Stimulated activated naive CD4-positive, alpha-beta T cell treated with Interleukin-2 at 50 U/mL for 16 hours (primary cell): ENCODE data around the gene KCNMB2.
"Not testable (repeated sequence)": the region's sequence is repeated elsewhere in the genome, so short reads cannot be mapped to it uniquely, and the experiment has no call there.

Source experiments
- DNase-seq: peaks from one replicate; lab custom pipeline; 2025; lab: John Stamatoyannopoulos, UW

Gene KCNMB2

GRCh38 chr3:178808748-178809147 is 272.5 kb downstream of the KCNMB2 start:
- DNase-seq = no peak

- DNase-seq = no peak
These were observed 273.9 kb downstream of the KCNMB2 start for GRCh38 chr3:178810181-178810580.

GRCh38 chr3:178822722-178823121 is 286.5 kb downstream of the KCNMB2 start:
- no peak for DNase-seq

GRCh38 chr3:178823150-178823549 is 286.9 kb downstream of the KCNMB2 start:
- DNase-seq = no peak

- no peak for DNase-seq
These were observed 287.5 kb downstream of the KCNMB2 start for GRCh38 chr3:178823591-178824246.

- DNase-seq = no peak
These were observed 290.3 kb downstream of the KCNMB2 start for GRCh38 chr3:178826435-178827123.

GRCh38 chr3:178827285-178827856 is 291.1 kb downstream of the KCNMB2 start:
- DNase-seq = no peak

- no peak for DNase-seq
These were observed 297.5 kb downstream of the KCNMB2 start for GRCh38 chr3:178833695-178834094.

- DNase-seq = no peak
These were observed 298.8 kb downstream of the KCNMB2 start for GRCh38 chr3:178835033-178835432.

GRCh38 chr3:178837512-178837911 is 301.3 kb downstream of the KCNMB2 start:
- no peak for DNase-seq

GRCh38 chr3:178840586-178840985 is 304.4 kb downstream of the KCNMB2 start:
- DNase-seq = no peak

GRCh38 chr3:178841011-178841410 is 304.8 kb downstream of the KCNMB2 start:
- DNase-seq = no peak

- DNase-seq = no peak
These were observed 308.7 kb downstream of the KCNMB2 start for GRCh38 chr3:178844916-178845315.

- DNase-seq = no peak
These were observed 309.3 kb downstream of the KCNMB2 start for GRCh38 chr3:178845420-178846118.

GRCh38 chr3:178847190-178847589 is 311.0 kb downstream of the KCNMB2 start:
- no peak for DNase-seq

- no peak for DNase-seq
These were observed 313.1 kb downstream of the KCNMB2 start for GRCh38 chr3:178849199-178849910.

GRCh38 chr3:178850450-178851190 is 314.4 kb downstream of the KCNMB2 start:
- DNase-seq = no peak

- no peak for DNase-seq
These were observed 315.3 kb downstream of the KCNMB2 start for GRCh38 chr3:178851564-178851963.

- DNase-seq = no peak
These were observed 320.6 kb downstream of the KCNMB2 start for GRCh38 chr3:178856804-178857203.

- no peak for DNase-seq
These were observed 323.1 kb downstream of the KCNMB2 start for GRCh38 chr3:178859386-178859785.

- DNase-seq = not testable (repeated sequence)
These were observed 323.7 kb downstream of the KCNMB2 start for GRCh38 chr3:178859900-178860436.
